GM19023 (cell line): Measurements from ENCODE around the gene PIK3C2A.

Experiments
- ATAC-seq: cut with Tn5 transposase; IDR thresholded peaks from one replicate; pipeline ENCODE4 v1.9.1; 2021; ENCODE audit warnings: mild to moderate bottlenecking, moderate library complexity; ENCODE audit not compliant: unreplicated experiment

Gene PIK3C2A

GRCh38 chr11:17162376-17162775 is 45.4 kb downstream of the PIK3C2A start:
- ATAC-seq = no peak

GRCh38 chr11:17161515-17161914 is 46.3 kb downstream of the PIK3C2A start:
- ATAC-seq = no peak

- ATAC-seq = no peak
Observed at GRCh38 chr11:17159441-17159840, 48.3 kb downstream of the PIK3C2A start.
